ENCODE data around the gene AMZ1. TPM values are rescaled to one million over a fixed set of nuclear protein-coding genes. Genes with fewer than 3 reads are reported as not detected.

Gene AMZ1
- total RNA-seq, 1 donor: 14.2 TPM

DNA sequence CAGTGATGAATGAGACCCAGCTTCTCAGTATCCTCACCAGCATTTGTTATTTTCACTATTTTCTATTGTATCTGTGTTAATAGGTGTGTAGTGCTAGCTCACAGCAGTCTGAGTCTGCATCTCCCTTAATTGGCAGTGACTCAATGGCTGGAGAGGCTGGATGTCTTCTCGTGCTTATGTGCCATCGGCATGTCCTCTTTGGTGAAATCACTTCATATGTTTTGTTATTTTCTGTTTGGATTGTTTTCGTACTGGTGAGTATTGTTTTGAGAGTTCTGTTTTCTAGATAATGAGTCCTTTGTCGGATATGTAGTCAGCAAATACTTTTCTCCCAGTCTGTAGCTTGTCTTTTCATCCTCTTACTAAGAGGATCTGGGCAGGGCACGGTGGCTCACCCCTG lies 66.1 kb downstream of the AMZ1 start:
- DNase-seq (ENCODE audit: low read depth): peak; percentile 81
- TF ChIP-seq, protein P1, sequence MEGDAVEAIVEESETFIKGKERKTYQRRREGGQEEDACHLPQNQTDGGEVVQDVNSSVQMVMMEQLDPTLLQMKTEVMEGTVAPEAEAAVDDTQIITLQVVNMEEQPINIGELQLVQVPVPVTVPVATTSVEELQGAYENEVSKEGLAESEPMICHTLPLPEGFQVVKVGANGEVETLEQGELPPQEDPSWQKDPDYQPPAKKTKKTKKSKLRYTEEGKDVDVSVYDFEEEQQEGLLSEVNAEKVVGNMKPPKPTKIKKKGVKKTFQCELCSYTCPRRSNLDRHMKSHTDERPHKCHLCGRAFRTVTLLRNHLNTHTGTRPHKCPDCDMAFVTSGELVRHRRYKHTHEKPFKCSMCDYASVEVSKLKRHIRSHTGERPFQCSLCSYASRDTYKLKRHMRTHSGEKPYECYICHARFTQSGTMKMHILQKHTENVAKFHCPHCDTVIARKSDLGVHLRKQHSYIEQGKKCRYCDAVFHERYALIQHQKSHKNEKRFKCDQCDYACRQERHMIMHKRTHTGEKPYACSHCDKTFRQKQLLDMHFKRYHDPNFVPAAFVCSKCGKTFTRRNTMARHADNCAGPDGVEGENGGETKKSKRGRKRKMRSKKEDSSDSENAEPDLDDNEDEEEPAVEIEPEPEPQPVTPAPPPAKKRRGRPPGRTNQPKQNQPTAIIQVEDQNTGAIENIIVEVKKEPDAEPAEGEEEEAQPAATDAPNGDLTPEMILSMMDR (IDR thresholded peaks at IDR 0.05; ENCODE audit: insufficient read depth, low read depth, low read length): no peak
- H3K4me3 ChIP-seq (ENCODE audit: low read depth, low read length): no peak overlapping the region

DNA sequence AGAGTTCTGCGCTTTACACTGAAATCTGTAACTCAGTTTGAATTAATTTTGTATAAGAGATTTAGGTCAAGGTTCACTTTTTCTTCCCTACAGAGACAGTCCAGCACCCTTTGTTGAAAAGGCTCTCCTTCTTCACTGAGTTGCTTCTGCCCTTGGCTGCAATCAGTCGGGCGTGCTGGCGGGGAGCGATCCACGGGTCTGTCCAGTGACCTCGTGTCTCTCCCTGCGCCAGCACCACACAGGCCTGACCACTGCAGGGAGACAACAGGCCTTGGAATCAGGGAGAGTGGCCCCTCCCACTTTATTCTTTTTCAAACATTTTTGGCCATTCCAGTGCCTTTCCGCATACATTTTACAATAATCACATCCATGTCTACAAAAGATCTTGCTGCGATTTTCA lies 66.9 kb downstream of the AMZ1 start:
- DNase-seq (ENCODE audit: low read depth): no peak
- H3K4me3 ChIP-seq (ENCODE audit: low read depth, low read length): no peak overlapping the region
- TF ChIP-seq, protein P1 (IDR thresholded peaks at IDR 0.05; ENCODE audit: insufficient read depth, low read depth, low read length): no peak

- TF ChIP-seq, protein P1 (IDR thresholded peaks at IDR 0.05; ENCODE audit: insufficient read depth, low read depth, low read length): no peak
- H3K4me3 ChIP-seq (ENCODE audit: low read depth, low read length): no peak overlapping the region
- DNase-seq (ENCODE audit: low read depth): no peak
These were observed 67.5 kb downstream of the AMZ1 start for GRCh38 chr7:2755531-2755930.

- DNase-seq (ENCODE audit: low read depth): no peak
- H3K4me3 ChIP-seq (ENCODE audit: low read depth, low read length): no peak overlapping the region
- TF ChIP-seq, protein P1 (IDR thresholded peaks at IDR 0.05; ENCODE audit: insufficient read depth, low read depth, low read length): no peak
These were observed 69.4 kb downstream of the AMZ1 start for GRCh38 chr7:2757361-2757903.

- TF ChIP-seq, protein P1 (IDR thresholded peaks at IDR 0.05; ENCODE audit: insufficient read depth, low read depth, low read length): no peak
- peak overlapping the region; percentile 27 for H3K4me3 ChIP-seq (ENCODE audit: low read depth, low read length)
- DNase-seq (ENCODE audit: low read depth): peak; percentile 99
These were observed 70.1 kb downstream of the AMZ1 start for GRCh38 chr7:2757904-2758672.

DNA sequence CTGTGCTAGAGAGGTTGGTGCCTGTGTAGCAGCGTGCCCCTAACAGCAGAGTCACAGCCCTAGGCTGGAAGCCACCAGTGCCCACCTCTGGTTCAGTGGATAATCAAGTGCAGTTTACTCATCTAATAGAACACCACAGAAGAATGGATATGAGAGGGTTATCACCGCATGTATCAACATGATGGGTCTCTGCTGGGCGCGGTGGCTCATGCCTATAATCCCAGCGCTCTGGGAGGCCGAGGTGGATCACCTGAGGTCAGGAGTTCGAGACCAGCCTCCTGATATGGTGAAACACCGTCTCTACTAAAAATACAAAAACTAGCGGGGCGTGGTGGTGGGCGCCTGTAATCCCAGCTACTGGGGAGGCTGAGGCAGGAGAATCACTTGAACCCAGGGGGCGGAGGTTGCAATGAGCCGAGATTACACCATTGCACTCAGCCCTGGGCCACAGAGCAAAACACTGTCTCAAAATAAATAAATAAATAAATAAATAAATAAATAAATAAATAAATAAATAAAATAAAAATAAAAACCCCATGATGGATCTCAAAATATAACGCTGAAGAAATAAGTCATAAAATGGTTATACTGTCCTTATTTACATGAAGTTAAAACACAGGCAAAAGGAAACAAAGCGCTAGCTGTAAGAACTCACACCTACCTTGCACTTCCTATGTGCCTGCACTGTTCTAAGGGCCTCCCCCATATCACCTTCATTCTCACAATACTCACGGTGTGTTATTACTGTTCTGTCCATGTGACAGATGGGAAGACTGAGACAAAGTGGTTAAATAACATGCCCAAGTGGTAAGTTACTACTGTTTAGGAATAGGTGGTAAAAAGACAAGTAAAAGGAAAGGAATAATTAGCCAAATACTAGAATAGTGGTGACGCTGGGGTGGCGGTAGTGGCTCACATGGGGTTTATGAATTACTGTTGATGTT lies 70.9 kb downstream of the AMZ1 start:
- H3K4me3 ChIP-seq (ENCODE audit: low read depth, low read length): peak overlapping the region; percentile 27
- DNase-seq (ENCODE audit: low read depth): no peak
- TF ChIP-seq, protein P1 (IDR thresholded peaks at IDR 0.05; ENCODE audit: insufficient read depth, low read depth, low read length): no peak
